HepG2 (cell line): Measurements from ENCODE around the gene MICAL3. TPM values are rescaled to one million over a fixed set of nuclear protein-coding genes. Genes with fewer than 3 reads are reported as not detected.

Experiments used
- ARHGAP35 ChIP-seq: sonication (generic); formaldehyde crosslinking; IDR thresholded peaks from 2 replicates; pipeline ENCODE4 v1.9.0; 2022; ENCODE audit warnings: mild to moderate bottlenecking, inconsistent platforms, moderate library complexity, missing genetic modification reagents, borderline replicate concordance
- CHD4 ChIP-seq: fragments of 200-600 bp; sonication (generic); IDR thresholded peaks from 2 replicates; pipeline ENCODE4 v1.7.0; 2017; ENCODE audit warnings: mild to moderate bottlenecking, low read length, borderline replicate concordance
- HDAC2 ChIP-seq: sonication (generic); formaldehyde crosslinking; IDR thresholded peaks from 2 replicates; pipeline ENCODE4 v1.4.0; 2020; ENCODE audit warnings: missing genetic modification reagents
- ISX ChIP-seq: sonication (generic); formaldehyde crosslinking; conservative IDR thresholded peaks from 2 replicates; pipeline ENCODE4 v1.5.0; 2020; ENCODE audit warnings: missing genetic modification reagents
- PAXIP1 ChIP-seq: sonication (generic); formaldehyde crosslinking; conservative IDR thresholded peaks from 2 replicates; pipeline ENCODE4 v1.4.0; 2020; ENCODE audit warnings: mild to moderate bottlenecking, missing genetic modification reagents, moderate library complexity
- SKI ChIP-seq: fragments of 450-650 bp; IDR thresholded peaks from one replicate; pipeline ENCODE4 v1.6.1; 2018; ENCODE audit warnings: mild to moderate bottlenecking; ENCODE audit not compliant: partially characterized antibody
- SYNCRIP ChIP-seq: fragments of 200-400 bp; formaldehyde crosslinking; IDR thresholded peaks from 2 replicates; pipeline ENCODE4 v1.6.1; 2018; ENCODE audit warnings: mild to moderate bottlenecking, low read depth, low read length; ENCODE audit not compliant: insufficient read depth
- YY1 ChIP-seq: IDR thresholded peaks from 2 replicates; pipeline ENCODE4 v1.6.1; 2011; ENCODE audit warnings: low read length, low read depth, moderate library complexity, mild to moderate bottlenecking; ENCODE audit not compliant: insufficient read depth, insufficient replicate concordance
- ZFP82 ChIP-seq: sonication (generic); formaldehyde crosslinking; IDR thresholded peaks from 2 replicates; pipeline ENCODE4 v1.5.1; 2020; ENCODE audit warnings: mild to moderate bottlenecking, missing genetic modification reagents, borderline replicate concordance
- ZIK1 ChIP-seq: sonication (generic); formaldehyde crosslinking; IDR thresholded peaks from 2 replicates; pipeline ENCODE4 v1.5.0; 2020; ENCODE audit warnings: mild to moderate bottlenecking, low read depth, missing genetic modification reagents, borderline replicate concordance
- ZNF431 ChIP-seq: sonication (generic); formaldehyde crosslinking; IDR thresholded peaks from 2 replicates; pipeline ENCODE4 v1.9.0; 2022; ENCODE audit warnings: missing genetic modification reagents, low read depth, mild to moderate bottlenecking, borderline replicate concordance
- ZNF552 ChIP-seq: sonication (generic); formaldehyde crosslinking; IDR thresholded peaks from 2 replicates; pipeline ENCODE4 v1.9.0; 2022; ENCODE audit warnings: missing genetic modification reagents, mild to moderate bottlenecking, borderline replicate concordance
- ZSCAN5A ChIP-seq: sonication (generic); formaldehyde crosslinking; IDR thresholded peaks from 2 replicates; pipeline ENCODE4 v1.8.0; 2022; ENCODE audit warnings: mild to moderate bottlenecking, missing genetic modification reagents, borderline replicate concordance
- polyA plus RNA-seq, 8 experiments: library from polyadenylated mRNA; depleted of rRNA in 3 of 8; stranded (reverse) in 7 of 8; unstranded in 1 of 8; fragments of >200 nt; fragmentation: Illumina TruSeq in 4 of 8; extraction: Trizol in 4 of 8; gene quantifications; 2 replicates each; pipeline versions ENCODE4 v1.2.1 to v1.2.3, GENCODE V29; 2011 to 2016; ENCODE audit warnings: low read depth in 4 of 8, missing spikeins in 1 of 8, mixed read lengths in 1 of 8; ENCODE audit not compliant: insufficient read depth in 1 of 8
- total RNA-seq, 5 experiments: library from RNA; depleted of rRNA; stranded (reverse); fragments of >200 nt; fragmentation: Illumina TruSeq; extraction: Trizol; gene quantifications; 2 replicates each; pipeline ENCODE4 v1.2.3, GENCODE V29; 2016; ENCODE audit warnings: low read depth in 1 of 5
- TF ChIP-seq, protein P1 (sequence below): sonication (generic); formaldehyde crosslinking; IDR thresholded peaks from 2 replicates; pipeline ENCODE4 v1.4.0; 2020; ENCODE audit warnings: missing genetic modification reagents, borderline replicate concordance
- TF ChIP-seq, protein P2 (sequence below): sonication (generic); formaldehyde crosslinking; IDR thresholded peaks from 2 replicates; pipeline ENCODE4 v1.5.0; 2020; ENCODE audit warnings: missing genetic modification reagents
- TF ChIP-seq, protein P3 (sequence below), 2 experiments: sonication (generic) in 1 of 2; formaldehyde crosslinking in 1 of 2; IDR thresholded peaks; 2 replicates each; pipeline versions ENCODE4 v1.5.1 to v1.6.1; 2011 to 2020; ENCODE audit warnings: borderline replicate concordance in 1 of 2, low read depth in 1 of 2, low read length in 1 of 2, mild to moderate bottlenecking in 1 of 2, missing genetic modification reagents in 1 of 2, moderate library complexity in 1 of 2

MICAL3 gene
- total and polyA plus RNA-seq, 2 of the 13 experiments (the other 11 are each of a cell fraction or from before 2014, with no cell fraction given): 5.3 to 12.5 TPM

- TF ChIP-seq, protein P1, sequence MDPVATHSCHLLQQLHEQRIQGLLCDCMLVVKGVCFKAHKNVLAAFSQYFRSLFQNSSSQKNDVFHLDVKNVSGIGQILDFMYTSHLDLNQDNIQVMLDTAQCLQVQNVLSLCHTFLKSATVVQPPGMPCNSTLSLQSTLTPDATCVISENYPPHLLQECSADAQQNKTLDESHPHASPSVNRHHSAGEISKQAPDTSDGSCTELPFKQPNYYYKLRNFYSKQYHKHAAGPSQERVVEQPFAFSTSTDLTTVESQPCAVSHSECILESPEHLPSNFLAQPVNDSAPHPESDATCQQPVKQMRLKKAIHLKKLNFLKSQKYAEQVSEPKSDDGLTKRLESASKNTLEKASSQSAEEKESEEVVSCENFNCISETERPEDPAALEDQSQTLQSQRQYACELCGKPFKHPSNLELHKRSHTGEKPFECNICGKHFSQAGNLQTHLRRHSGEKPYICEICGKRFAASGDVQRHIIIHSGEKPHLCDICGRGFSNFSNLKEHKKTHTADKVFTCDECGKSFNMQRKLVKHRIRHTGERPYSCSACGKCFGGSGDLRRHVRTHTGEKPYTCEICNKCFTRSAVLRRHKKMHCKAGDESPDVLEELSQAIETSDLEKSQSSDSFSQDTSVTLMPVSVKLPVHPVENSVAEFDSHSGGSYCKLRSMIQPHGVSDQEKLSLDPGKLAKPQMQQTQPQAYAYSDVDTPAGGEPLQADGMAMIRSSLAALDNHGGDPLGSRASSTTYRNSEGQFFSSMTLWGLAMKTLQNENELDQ (CRISPR knock-in tag): no peak
- TF ChIP-seq SKI: no peak
- peak; percentile 74; the same call in 1 of the 2 replicates for TF ChIP-seq CHD4
- TF ChIP-seq ZFP82 (CRISPR knock-in tag): no peak
- TF ChIP-seq ZNF431: 0 out of 2 replicates have a peak, but pooled peaks have one; percentile 34
- TF ChIP-seq ARHGAP35: no peak
- TF ChIP-seq, protein P2, sequence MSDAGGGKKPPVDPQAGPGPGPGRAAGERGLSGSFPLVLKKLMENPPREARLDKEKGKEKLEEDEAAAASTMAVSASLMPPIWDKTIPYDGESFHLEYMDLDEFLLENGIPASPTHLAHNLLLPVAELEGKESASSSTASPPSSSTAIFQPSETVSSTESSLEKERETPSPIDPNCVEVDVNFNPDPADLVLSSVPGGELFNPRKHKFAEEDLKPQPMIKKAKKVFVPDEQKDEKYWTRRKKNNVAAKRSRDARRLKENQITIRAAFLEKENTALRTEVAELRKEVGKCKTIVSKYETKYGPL (CRISPR knock-in tag): no peak
- TF ChIP-seq, protein P3, sequence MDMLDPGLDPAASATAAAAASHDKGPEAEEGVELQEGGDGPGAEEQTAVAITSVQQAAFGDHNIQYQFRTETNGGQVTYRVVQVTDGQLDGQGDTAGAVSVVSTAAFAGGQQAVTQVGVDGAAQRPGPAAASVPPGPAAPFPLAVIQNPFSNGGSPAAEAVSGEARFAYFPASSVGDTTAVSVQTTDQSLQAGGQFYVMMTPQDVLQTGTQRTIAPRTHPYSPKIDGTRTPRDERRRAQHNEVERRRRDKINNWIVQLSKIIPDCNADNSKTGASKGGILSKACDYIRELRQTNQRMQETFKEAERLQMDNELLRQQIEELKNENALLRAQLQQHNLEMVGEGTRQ (IDR thresholded peaks at IDR 0.05; ENCODE audit: low read depth, low read length): no peak
- TF ChIP-seq, protein P3 (CRISPR knock-in tag; IDR thresholded peaks at IDR 0.05; ENCODE audit: borderline replicate concordance): no peak
- no peak for TF ChIP-seq ZSCAN5A (CRISPR knock-in tag)
- no peak for TF ChIP-seq ZIK1
- TF ChIP-seq ZNF552: no peak
- TF ChIP-seq ISX (CRISPR knock-in tag): no peak
- peak; percentile 54; the same call in 1 of the 2 replicates for TF ChIP-seq HDAC2 (CRISPR knock-in tag)
- TF ChIP-seq PAXIP1 (CRISPR knock-in tag): peak; percentile 88
- no peak for TF ChIP-seq SYNCRIP
- no peak for TF ChIP-seq YY1
Measured at GRCh38 chr22:17972385-17973191, 51.8 kb downstream of the MICAL3 start (continued).
